Measurements from ENCODE around the gene CENPVL2.
"Not testable (repeated sequence)": the region's sequence is repeated elsewhere in the genome, so short reads cannot be mapped to it uniquely, and the experiment has no call there.

CENPVL2 gene

DNA sequence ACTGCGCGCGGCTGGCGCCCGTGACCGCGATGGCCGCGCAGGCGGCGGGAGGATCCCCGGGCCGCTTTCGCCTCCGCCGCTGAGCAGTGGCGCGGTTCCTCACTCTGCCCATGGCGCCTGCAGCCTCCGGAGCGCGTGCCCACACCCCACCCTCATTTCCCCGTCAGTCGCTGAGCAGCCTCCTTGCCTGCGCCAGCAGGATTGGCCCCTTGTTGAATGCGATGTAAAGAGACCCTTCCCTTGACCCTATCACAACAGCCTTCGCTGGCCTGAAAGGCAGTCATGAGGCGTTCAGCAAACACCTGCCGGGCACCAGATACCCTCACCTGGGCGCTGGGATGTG lies at the start of gene CENPVL2:
TSS of gene CENPVL2 (minus strand) at position 112 of the 343 bp plus-strand sequence. CDS start at position 112, 0 bp downstream.
- DNase-seq, result not testable (repeated sequence)

DNA sequence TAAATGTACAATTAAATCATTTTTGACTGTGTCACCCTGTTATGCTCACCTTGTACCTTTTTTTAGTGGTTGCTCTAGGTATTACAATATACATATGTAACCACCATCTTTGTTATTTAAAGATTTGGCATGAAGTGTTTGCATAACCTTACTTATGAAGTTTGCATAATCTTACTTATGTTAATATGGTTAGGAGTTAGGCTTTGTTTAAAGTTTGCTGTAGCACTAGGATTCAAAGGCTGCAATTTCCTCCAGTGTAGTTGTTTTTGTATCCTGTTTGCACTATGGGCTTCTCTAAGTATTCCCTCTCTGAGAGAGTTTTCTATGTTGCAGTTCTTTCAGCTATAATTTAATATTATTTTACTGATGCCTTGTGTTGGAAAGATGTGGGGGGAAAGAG lies 45.6 kb upstream of the CENPVL2 start:
- no peak for DNase-seq

DNA sequence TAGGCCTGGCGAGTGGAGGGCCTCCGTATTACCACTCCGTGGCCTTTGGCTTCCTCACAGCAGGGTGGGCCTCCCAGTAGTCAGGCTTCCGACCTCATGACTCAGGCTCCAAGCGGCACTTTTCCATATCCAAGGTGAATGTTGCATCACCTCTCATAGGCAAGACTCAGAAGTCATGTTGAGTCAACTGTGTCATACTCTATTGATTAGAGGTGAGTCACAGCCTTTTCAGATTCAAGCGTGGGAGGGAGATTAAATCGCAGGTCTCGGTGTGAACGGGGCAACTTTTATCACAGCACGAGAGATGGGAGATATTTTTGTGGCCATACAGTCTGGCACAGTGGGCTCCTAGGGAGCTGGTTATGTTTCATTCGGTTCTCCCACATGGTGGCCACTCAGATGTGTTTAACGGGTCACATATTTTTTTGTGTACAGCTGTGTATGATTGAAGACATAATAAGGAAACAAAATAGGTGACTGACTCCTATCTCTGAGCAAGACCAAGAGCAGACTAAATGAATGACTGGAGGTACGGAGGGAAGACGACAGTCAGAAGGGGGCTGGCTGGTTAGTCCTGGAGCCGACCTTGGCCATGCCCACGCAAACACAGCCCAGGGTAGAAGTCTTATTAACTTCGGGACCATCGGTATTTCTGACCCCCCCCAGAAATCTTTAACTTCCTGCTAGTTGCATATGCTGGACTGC lies 30.5 kb upstream of the CENPVL2 start:
- not testable (repeated sequence) for DNase-seq

DNA sequence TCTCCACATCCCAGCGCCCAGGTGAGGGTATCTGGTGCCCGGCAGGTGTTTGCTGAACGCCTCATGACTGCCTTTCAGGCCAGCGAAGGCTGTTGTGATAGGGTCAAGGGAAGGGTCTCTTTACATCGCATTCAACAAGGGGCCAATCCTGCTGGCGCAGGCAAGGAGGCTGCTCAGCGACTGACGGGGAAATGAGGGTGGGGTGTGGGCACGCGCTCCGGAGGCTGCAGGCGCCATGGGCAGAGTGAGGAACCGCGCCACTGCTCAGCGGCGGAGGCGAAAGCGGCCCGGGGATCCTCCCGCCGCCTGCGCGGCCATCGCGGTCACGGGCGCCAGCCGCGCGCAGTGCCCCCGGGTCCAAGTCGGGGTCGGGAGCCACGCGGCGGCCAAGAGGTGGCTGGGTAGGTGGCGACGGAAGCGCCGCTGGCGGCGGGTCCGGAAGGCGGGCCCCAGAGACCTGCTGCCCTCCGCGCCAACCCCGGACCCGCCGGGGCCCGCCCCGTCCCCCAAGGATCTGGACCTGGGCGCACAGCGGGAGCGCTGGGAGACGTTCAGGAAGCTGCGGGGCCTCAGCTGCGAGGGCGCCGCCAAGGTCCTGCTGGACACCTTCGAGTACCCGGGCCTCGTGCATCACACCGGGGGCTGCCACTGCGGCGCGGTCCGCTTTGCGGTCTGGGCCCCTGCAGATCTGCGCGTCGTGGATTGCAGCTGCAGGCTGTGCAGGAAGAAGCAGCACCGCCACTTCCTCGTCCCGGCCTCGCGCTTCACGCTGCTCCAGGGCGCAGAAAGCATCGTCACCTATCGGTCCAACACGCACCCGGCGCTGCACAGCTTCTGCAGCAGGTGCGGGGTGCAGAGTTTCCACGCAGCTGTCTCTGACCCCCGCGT lies 27.9 kb upstream of the CENPVL2 start, which contains the start of gene CENPVL1:
TSS of gene CENPVL1 (plus strand) at position 236 of the 888 bp plus-strand sequence. CDS start at position 236, 0 bp downstream.
- DNase-seq, result not testable (repeated sequence)

DNA sequence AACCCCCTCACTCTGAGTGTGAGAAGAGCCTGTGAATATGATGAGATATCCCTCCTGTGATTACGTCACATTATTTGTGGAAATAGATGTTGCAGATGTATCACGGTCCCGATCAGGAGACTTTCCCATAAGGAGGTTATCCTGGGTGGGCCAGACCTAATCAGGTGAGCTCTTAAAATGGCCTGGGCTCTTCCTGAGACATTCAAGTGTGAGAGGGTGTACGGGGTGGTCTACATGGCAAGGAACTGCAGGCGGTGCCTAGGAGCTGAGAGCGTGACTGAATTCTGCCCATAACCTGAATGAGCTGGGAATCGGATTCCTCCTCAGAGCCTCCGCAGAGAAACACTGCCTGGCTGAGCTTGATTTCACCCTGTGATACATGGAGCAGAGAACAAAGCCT lies 14.8 kb upstream of the CENPVL2 start:
- no peak for DNase-seq

DNA sequence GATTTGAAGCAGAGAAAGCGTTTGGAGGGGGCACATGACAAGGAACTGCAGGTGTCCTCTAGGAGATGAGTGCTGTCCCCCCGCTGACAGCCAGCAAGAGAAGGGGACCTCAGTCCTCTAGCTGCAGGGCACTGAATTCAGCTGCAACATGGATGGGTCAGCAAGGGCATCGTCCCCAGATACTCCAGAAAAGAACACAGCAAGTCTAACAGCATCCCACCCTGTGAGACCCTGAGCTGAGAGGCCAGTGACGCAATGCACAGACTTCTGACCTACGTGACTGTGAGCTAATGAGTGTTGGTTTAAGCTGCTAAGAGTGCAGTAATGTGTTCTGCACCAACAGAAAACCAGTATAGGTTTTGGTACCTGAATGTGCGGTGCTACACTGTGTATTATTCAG lies 11.6 kb upstream of the CENPVL2 start:
- DNase-seq, result no peak

DNA sequence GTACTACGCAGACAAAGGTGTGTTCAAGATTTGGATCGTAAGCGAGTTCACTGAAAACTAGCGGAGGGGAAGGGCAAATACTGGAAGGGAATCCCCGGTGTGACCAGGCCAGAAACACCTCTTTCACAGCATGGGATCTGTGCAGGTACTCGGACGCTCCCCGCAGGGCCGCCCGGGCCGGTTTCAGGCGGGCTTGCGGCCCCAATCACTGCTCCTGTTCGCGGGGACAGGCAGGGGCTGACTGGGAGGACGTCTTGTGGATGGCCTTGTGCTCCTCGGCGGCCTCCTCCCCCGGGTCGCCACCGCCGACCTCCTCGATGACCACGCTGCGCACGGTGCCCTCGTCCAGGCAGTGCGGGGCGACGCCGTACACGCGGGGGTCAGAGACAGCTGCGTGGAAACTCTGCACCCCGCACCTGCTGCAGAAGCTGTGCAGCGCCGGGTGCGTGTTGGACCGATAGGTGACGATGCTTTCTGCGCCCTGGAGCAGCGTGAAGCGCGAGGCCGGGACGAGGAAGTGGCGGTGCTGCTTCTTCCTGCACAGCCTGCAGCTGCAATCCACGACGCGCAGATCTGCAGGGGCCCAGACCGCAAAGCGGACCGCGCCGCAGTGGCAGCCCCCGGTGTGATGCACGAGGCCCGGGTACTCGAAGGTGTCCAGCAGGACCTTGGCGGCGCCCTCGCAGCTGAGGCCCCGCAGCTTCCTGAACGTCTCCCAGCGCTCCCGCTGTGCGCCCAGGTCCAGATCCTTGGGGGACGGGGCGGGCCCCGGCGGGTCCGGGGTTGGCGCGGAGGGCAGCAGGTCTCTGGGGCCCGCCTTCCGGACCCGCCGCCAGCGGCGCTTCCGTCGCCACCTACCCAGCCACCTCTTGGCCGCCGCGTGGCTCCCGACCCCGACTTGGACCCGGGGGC lies 567 bp downstream of the CENPVL2 start:
- not testable (repeated sequence) for DNase-seq

DNA sequence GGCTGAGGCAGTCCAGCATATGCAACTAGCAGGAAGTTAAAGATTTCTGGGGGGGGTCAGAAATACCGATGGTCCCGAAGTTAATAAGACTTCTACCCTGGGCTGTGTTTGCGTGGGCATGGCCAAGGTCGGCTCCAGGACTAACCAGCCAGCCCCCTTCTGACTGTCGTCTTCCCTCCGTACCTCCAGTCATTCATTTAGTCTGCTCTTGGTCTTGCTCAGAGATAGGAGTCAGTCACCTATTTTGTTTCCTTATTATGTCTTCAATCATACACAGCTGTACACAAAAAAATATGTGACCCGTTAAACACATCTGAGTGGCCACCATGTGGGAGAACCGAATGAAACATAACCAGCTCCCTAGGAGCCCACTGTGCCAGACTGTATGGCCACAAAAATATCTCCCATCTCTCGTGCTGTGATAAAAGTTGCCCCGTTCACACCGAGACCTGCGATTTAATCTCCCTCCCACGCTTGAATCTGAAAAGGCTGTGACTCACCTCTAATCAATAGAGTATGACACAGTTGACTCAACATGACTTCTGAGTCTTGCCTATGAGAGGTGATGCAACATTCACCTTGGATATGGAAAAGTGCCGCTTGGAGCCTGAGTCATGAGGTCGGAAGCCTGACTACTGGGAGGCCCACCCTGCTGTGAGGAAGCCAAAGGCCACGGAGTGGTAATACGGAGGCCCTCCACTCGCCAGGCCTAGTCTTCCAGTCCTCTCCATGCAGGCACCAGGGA lies 2.8 kb downstream of the CENPVL2 start:
- DNase-seq, result not testable (repeated sequence)

DNA sequence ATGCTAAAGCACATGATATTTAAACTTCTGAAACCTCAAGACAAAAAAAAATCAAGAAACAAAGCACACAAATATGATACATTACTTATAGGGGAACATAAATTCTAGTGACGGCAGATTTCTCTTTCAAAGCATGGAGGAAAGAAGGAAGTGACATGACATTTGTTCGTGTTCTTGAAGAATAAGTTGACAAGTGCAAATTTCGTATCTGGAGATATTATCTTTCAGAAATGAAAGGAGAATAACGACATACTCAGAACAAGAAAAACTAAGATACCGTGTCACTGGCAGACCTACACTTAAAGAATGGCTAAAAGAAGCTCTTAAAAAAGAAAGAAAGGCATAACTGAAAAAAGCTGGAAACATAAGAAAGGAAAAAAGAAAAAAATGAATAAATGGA lies 16.6 kb downstream of the CENPVL2 start:
- DNase-seq, result no peak

DNA sequence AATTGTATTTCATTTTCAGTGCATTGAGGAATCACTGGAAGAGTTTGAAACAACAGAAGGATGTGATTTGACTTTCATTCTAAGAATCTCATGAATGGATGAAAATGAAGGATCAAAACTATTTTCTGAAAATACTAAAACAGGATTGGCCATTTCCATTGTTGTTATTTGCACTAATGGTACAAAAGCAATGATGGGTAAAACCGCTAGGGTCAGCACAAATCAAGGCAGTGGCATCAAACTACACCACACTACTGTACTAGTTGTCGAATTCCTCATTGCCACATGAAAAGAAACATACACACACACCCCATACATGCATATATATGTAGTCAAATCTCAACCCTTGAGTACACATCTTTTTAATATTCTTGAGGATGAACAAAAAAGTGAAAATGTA lies 39.3 kb downstream of the CENPVL2 start:
- no peak for DNase-seq

DNA sequence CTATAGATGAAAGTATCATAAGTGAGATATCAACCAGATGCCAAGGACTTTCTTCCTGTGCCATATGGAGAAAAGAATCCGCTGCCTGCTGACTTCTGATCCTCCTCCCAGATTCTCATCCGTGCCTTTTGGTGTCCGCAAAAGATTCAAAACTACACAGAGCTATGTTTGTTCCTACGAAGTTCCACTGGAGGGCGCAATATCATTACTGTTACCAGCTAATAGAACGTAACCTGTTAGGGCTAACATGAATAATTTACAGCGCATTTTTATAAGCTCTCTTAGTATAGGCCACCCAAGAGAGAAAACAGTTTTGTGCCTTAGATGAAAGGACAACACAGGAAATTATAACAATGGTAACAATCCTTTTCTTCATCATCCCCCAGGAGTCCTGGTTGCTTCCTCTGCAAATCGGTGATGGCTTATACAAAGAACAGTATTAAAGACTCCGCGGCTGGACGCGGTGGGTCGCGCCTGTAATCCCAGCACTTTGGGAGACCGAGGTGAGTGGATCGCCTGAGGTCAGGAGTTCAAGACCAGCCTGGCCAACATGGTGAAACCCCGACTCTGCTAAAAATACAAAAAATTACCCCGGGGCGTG lies 41.1 kb downstream of the CENPVL2 start:
- peak; percentile 2 to 28 for DNase-seq

DNA sequence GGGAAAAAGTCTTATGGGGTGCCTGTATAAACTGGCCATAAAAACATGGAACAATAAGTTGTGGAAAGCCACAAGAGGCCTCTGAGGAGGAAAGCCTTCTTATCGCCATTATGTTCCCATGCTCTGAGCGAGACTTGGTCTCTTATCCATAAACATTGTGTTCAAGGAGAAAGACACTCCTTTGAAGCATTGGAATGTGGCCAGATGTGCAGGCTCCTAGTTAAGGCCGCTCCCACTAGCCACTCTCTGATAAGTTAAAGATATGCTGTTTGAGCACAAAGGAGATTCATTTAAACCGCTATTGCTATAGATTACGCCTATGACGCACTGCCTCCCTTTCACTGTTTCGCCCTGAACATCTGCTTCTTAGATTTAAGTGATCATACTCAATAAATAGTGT lies 46.1 kb downstream of the CENPVL2 start:
- DNase-seq, result not testable (repeated sequence)
